Kidney (tissue), 14 donors: ENCODE results near the gene TRPC1. TPM values are rescaled to one million over a fixed set of nuclear protein-coding genes. Genes with fewer than 3 reads are reported as not detected.

ENCODE experiments used
- DNase-seq, 5 donors: peaks; one replicate each; pipeline ENCODE4 v3.0.0-alpha.2; 2013 to 2020
- FAIRE-seq: peaks from 2 replicates; lab custom pipeline; 2012; peaks lifted over from hg19 to GRCh38; lab: Jason Lieb, UNC
- H3K27ac ChIP-seq, 2 donors: one replicate each; pipeline ENCODE4 v1.7.0; 2013; ENCODE audit warnings: low read depth in 2 of 2, low read length in 2 of 2, inconsistent platforms in 1 of 2
- H3K27me3 ChIP-seq: one replicate; pipeline ENCODE4 v1.7.1; 2013; ENCODE audit warnings: low read length, inconsistent platforms; ENCODE audit not compliant: control insufficient read depth, insufficient read depth
- H3K36me3 ChIP-seq, 3 donors: one replicate each; pipeline versions ENCODE4 v1.7.0 to v1.7.1; 2013; ENCODE audit warnings: low read length in 3 of 3, control low read depth in 1 of 3, inconsistent platforms in 1 of 3; ENCODE audit not compliant: insufficient read depth in 3 of 3, control insufficient read depth in 2 of 3
- H3K4me1 ChIP-seq, 3 donors: one replicate each; pipeline versions ENCODE4 v1.7.0 to v1.7.1; 2013; ENCODE audit warnings: low read length in 3 of 3, inconsistent platforms in 1 of 3, low read depth in 1 of 3; ENCODE audit not compliant: control insufficient read depth in 2 of 3, insufficient read depth in 2 of 3
- H3K4me3 ChIP-seq, 3 donors: one replicate each; pipeline versions ENCODE4 v1.7.0 to v1.8.1; 2013; ENCODE audit warnings: low read length in 3 of 3, control low read depth in 1 of 3, inconsistent platforms in 1 of 3
- H3K9ac ChIP-seq, 3 donors: one replicate each; pipeline versions ENCODE4 v1.7.0 to v1.7.1; 2013; ENCODE audit warnings: low read length in 3 of 3, control low read depth in 1 of 3, inconsistent platforms in 1 of 3
- H3K9me3 ChIP-seq, 3 donors: one replicate each; pipeline versions ENCODE4 v1.7.0 to v1.7.1; 2013; ENCODE audit warnings: low read length in 3 of 3, control low read depth in 1 of 3, inconsistent platforms in 1 of 3; ENCODE audit not compliant: control insufficient read depth in 2 of 3, insufficient read depth in 1 of 3
- CTCF ChIP-seq: IDR thresholded peaks from 3 replicates; pipeline ENCODE4 v1.5.1; 2012; ENCODE audit warnings: mild to moderate bottlenecking, moderate library complexity, borderline replicate concordance; ENCODE audit not compliant: insufficient read depth; ENCODE audit errors: extremely low read depth
- intact Hi-C: fragments of 100-400 bp; cut with DNase I; formaldehyde crosslinking; loops from one replicate; pipeline ENCODE4 v1.11.1; 2022
- polyA plus RNA-seq: library from polyadenylated mRNA; stranded (reverse); fragments of 350-450 nt; fragmentation: Illumina TruSeq; extraction: RNeasy Lipid Tissue Mini Kit (QIAGEN cat#74804); gene quantifications from one replicate; pipeline ENCODE4 v1.2.3, GENCODE V29; 2014; ENCODE audit warnings: low read depth, low replicate concordance; ENCODE audit not compliant: insufficient read depth
- total RNA-seq: library from RNA; stranded (reverse); fragmentation: NEBNext Ultra II Directional; extraction: Animal tissue kit (Norgen Biotek cat#: 25700); gene quantifications from one replicate; pipeline ENCODE4 v1.2.1, GENCODE V29; 2021
- donor health status: control.
- donor health status: control.
- donor health status: control.
- donor health status: control.
- donor health status: control.
- donor health status: DM: yes; HTN: yes; CAD: no.
- donor health status: Normal renal cell carcinoma (clear cell type).

Gene TRPC1
- total and polyA plus RNA-seq, 2 donors from 2014 or later, result 3.2 to 13.2 TPM

- Histone ChIP-seq H3K36me3 (no peaks in the 10 kb centered on the region), H3K9ac (no peak overlapping the region), H3K9me3 (no peaks in the 10 kb centered on the region), H3K27me3 (no peaks in the 10 kb centered on the region), H3K4me3 (no peak overlapping the region), H3K4me1 (no peaks in the 10 kb centered on the region), H3K27ac (no peak overlapping the region)
- intact Hi-C loops, result no loop called here
- DNase-seq, result no peak
- no peak for FAIRE-seq
- TF ChIP-seq CTCF, result no peak
These were observed 33.2 kb upstream of the TRPC1 start for GRCh38 chr3:142690613-142691012.

GRCh38 chr3:142691527-142691926 lies 32.3 kb upstream of the TRPC1 start:
- FAIRE-seq (no peak), DNase-seq (no peak)
- no peaks in the 10 kb centered on the region for H3K4me1 ChIP-seq
- no peaks in the 10 kb centered on the region for H3K9me3 ChIP-seq
- no peak overlapping the region for H3K4me3 ChIP-seq
- no peaks in the 10 kb centered on the region for H3K36me3 ChIP-seq
- no peak overlapping the region for H3K9ac ChIP-seq
- no peaks in the 10 kb centered on the region for H3K27me3 ChIP-seq
- TF ChIP-seq CTCF, result no peak
- no peak overlapping the region for H3K27ac ChIP-seq
- intact Hi-C loops, result no loop called here

DNA sequence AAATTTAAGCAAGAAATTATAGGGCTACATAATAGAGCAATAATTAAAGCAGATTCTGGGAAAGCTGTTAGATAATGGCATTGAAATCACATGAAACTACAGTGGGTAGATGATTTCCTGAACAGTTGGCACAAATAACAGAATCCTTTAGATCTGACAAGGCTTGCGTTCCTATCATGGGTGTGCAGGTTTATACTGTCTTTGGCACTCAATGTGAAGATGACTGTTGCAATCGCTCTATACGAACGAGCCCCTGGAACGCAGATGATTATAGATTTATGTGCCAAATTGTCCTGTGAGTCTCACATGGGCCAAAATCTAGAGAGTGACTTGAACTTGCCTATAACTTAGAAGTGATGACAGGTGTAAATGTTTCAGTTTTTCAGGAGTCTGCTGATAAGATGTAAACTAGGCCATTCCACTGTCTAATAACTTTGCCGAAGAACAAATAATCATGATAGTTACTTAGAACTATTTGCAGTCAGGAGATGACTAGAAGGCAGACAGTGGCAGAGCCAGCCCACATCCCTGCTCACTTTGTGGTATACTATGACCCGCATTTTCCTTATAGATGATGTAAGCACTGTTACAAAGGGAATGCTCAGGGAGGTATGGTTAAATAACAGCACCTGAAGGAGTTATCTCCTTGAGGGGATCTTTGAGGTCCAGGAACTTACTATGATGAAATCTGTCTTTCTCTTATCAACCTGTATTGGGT lies 30.5 kb upstream of the TRPC1 start:
- H3K27me3 ChIP-seq, result no peaks in the 10 kb centered on the region
- no peak for TF ChIP-seq CTCF
- no peaks in the 10 kb centered on the region for H3K9me3 ChIP-seq
- no peak overlapping the region for H3K27ac ChIP-seq
- no peak overlapping the region for H3K9ac ChIP-seq
- H3K4me3 ChIP-seq, result no peak overlapping the region
- intact Hi-C loops, result no loop called here
- FAIRE-seq (no peak), DNase-seq (no peak)
- no peaks in the 10 kb centered on the region for H3K4me1 ChIP-seq
- H3K36me3 ChIP-seq, result peaks cover 0 to 2% (median 0%) of the 10 kb centered on the region in 3 donors

- no peak for TF ChIP-seq CTCF
- no peak for FAIRE-seq
- no peaks in the 10 kb centered on the region for H3K9me3 ChIP-seq
- no peaks in the 10 kb centered on the region for H3K27me3 ChIP-seq
- H3K27ac ChIP-seq, result no peak overlapping the region
- intact Hi-C loops, result no loop called here
- DNase-seq, result no peak
- H3K9ac ChIP-seq, result no peak overlapping the region
- peaks cover 0 to 2% (median 0%) of the 10 kb centered on the region in 3 donors for H3K36me3 ChIP-seq
- H3K4me3 ChIP-seq, result no peak overlapping the region
- H3K4me1 ChIP-seq, result no peaks in the 10 kb centered on the region
These were observed 29.6 kb upstream of the TRPC1 start for GRCh38 chr3:142694225-142694624.
